HepG2 (cell line): ENCODE results near the gene MFSD6. TPM values are rescaled to one million over a fixed set of nuclear protein-coding genes. Genes with fewer than 3 reads are reported as not detected.

ENCODE experiments used
- ATAC-seq: fragments of 200-7000 bp; cut with Tn5 transposase; 3 replicates; pipeline ENCODE4 v1.9.1; 2020; ENCODE audit warnings: mild to moderate bottlenecking, moderate library complexity
- BruUV-seq: library from RNA; stranded (reverse); fragments of 400-500 nt; replicated peaks from 2 replicates; lab custom pipeline; 2021; lab: Mats Ljungman, UMichigan
- CTCF ChIA-PET: fragments of 300-600 bp; formaldehyde crosslinking; extraction: SDS; loops from one replicate; lab custom pipeline; 2021; ENCODE audit warnings: low total read pairs, inconsistent platforms, low intra/inter-chr PET ratio; lab: Yijun Ruan, JAX
- POLR2A ChIA-PET: fragments of 350-600 bp; sonication (Branson Sonifier 250); formaldehyde crosslinking; loops from one replicate; lab custom pipeline; 2020; ENCODE audit warnings: antibody characterized with exemption, inconsistent platforms; lab: Yijun Ruan, JAX
- DNase-seq: peaks from one replicate; pipeline ENCODE4 v3.0.0-alpha.2; 2015; ENCODE audit warnings: low spot score
- FAIRE-seq: peaks from 3 replicates; lab custom pipeline; 2011; peaks lifted over from hg19 to GRCh38; lab: Jason Lieb, UNC
- H2AFZ ChIP-seq: one replicate; pipeline ENCODE4 v1.6.1; 2011; ENCODE audit warnings: low read length, inconsistent platforms
- H3K27ac ChIP-seq: fragments of 300-600 bp; 3 replicates; pipeline ENCODE4 v1.8.0; 2011; ENCODE audit warnings: mixed run types, mild to moderate bottlenecking, mixed read lengths, low read length, inconsistent platforms; ENCODE audit not compliant: insufficient read depth; ENCODE audit errors: extremely low read length
- H3K27me3 ChIP-seq, 2 experiments: fragments of 200-600 bp in 1 of 2; 2 replicates in 1 of 2; 3 replicates in 1 of 2; pipeline versions ENCODE4 v1.6.0 to v1.8.0; 2011; ENCODE audit warnings: low read length in 2 of 2, mild to moderate bottlenecking in 2 of 2, moderate library complexity in 2 of 2, inconsistent platforms in 1 of 2; ENCODE audit not compliant: insufficient read depth in 2 of 2, control insufficient read depth in 1 of 2
- H3K36me3 ChIP-seq, 2 experiments: fragments of 200-600 bp in 1 of 2; replicated peaks in 1 of 2; 2 replicates in 1 of 2; 3 replicates in 1 of 2; pipeline versions ENCODE4 v1.5.1 to v1.8.0; 2011; ENCODE audit warnings: low read length in 2 of 2, inconsistent platforms in 1 of 2; ENCODE audit not compliant: insufficient read depth in 2 of 2, control insufficient read depth in 1 of 2
- H3K4me1 ChIP-seq: 2 replicates; pipeline ENCODE4 v1.5.1; 2012; ENCODE audit warnings: low read length, inconsistent platforms; ENCODE audit not compliant: insufficient read depth
- H3K4me2 ChIP-seq: 2 replicates; pipeline ENCODE4 v1.6.0; 2011; ENCODE audit warnings: low read depth, low read length, inconsistent platforms
- H3K4me3 ChIP-seq, 3 experiments: fragments of 200-600 bp in 1 of 3; sonication (generic), shearing (Covaris generic) in 1 of 3; replicated peaks in 1 of 3; 2 replicates each; pipeline ENCODE4 v1.5.1; 2011 to 2016; ENCODE audit warnings: low read length in 3 of 3, inconsistent platforms in 2 of 3, low read depth in 2 of 3, mild to moderate bottlenecking in 2 of 3, control low read depth in 1 of 3, mixed read lengths in 1 of 3; ENCODE audit not compliant: insufficient read depth in 1 of 3
- H3K79me2 ChIP-seq: one replicate; pipeline ENCODE4 v1.6.1; 2011; ENCODE audit warnings: low read length, inconsistent platforms; ENCODE audit not compliant: insufficient read depth
- H3K9ac ChIP-seq: 2 replicates; pipeline ENCODE4 v1.6.0; 2011; ENCODE audit warnings: mild to moderate bottlenecking, low read depth, low read length, inconsistent platforms; ENCODE audit not compliant: insufficient read depth
- H3K9me3 ChIP-seq: 2 replicates; pipeline ENCODE4 v1.5.1; 2012; ENCODE audit warnings: mild to moderate bottlenecking, low read length
- H4K20me1 ChIP-seq: 2 replicates; pipeline ENCODE4 v1.6.0; 2011; ENCODE audit warnings: inconsistent platforms, mild to moderate bottlenecking, low read length, moderate library complexity; ENCODE audit not compliant: insufficient read depth
- CCDC6 ChIP-seq: sonication (generic); formaldehyde crosslinking; IDR thresholded peaks from 2 replicates; pipeline ENCODE4 v1.8.1; 2022; ENCODE audit warnings: mild to moderate bottlenecking, missing genetic modification reagents, moderate library complexity
- ELF3 ChIP-seq: IDR thresholded peaks from 2 replicates; pipeline ENCODE4 v1.6.1; 2016; ENCODE audit warnings: missing genetic modification reagents, missing compliant biosample characterization
- EZH2 ChIP-seq: conservative IDR thresholded peaks from 2 replicates; pipeline ENCODE4 v1.6.1; 2012; ENCODE audit warnings: mild to moderate bottlenecking, low read depth, low read length, moderate library complexity
- ISX ChIP-seq: sonication (generic); formaldehyde crosslinking; conservative IDR thresholded peaks from 2 replicates; pipeline ENCODE4 v1.5.0; 2020; ENCODE audit warnings: missing genetic modification reagents
- LCORL ChIP-seq, 2 experiments: fragments of 450-650 bp in 1 of 2; sonication (generic) in 1 of 2; formaldehyde crosslinking in 1 of 2; IDR thresholded peaks; 2 replicates each; pipeline versions ENCODE4 v1.5.0 to v1.6.1; 2017 to 2020; ENCODE audit warnings: antibody characterized with exemption in 1 of 2, missing genetic modification reagents in 1 of 2
- PAX8 ChIP-seq: sonication (generic); formaldehyde crosslinking; IDR thresholded peaks from 2 replicates; pipeline ENCODE4 v1.8.0; 2022; ENCODE audit warnings: mild to moderate bottlenecking, missing genetic modification reagents, borderline replicate concordance
- PLRG1 ChIP-seq: fragments of 450-650 bp; conservative IDR thresholded peaks from 2 replicates; pipeline ENCODE4 v1.6.1; 2016
- ZIK1 ChIP-seq: sonication (generic); formaldehyde crosslinking; IDR thresholded peaks from 2 replicates; pipeline ENCODE4 v1.5.0; 2020; ENCODE audit warnings: mild to moderate bottlenecking, low read depth, missing genetic modification reagents, borderline replicate concordance
- ZNF264 ChIP-seq: sonication (generic); formaldehyde crosslinking; IDR thresholded peaks from 2 replicates; pipeline ENCODE4 v1.4.0; 2020; ENCODE audit warnings: missing genetic modification reagents
- in situ Hi-C: cut with HindIII; loops from 2 replicates; pipeline ENCODE4 v1.10.0; 2017; ENCODE audit warnings: low pct_unique_long_range_greater_than_20kb; ENCODE audit not compliant: extremely low pct_ligation_motif_present
- intact Hi-C: fragments of 100-400 bp; cut with micrococcal nuclease; formaldehyde crosslinking; loops from one replicate; pipeline ENCODE4 v1.10.0; 2022; ENCODE audit not compliant: unreplicated experiment
- polyA plus RNA-seq, 8 experiments: library from polyadenylated mRNA; depleted of rRNA in 3 of 8; stranded (reverse) in 7 of 8; unstranded in 1 of 8; fragments of >200 nt; fragmentation: Illumina TruSeq in 4 of 8; extraction: Trizol in 4 of 8; gene quantifications; 2 replicates each; pipeline versions ENCODE4 v1.2.1 to v1.2.3, GENCODE V29; 2011 to 2016; ENCODE audit warnings: low read depth in 4 of 8, missing spikeins in 1 of 8, mixed read lengths in 1 of 8; ENCODE audit not compliant: insufficient read depth in 1 of 8
- total RNA-seq, 5 experiments: library from RNA; depleted of rRNA; stranded (reverse); fragments of >200 nt; fragmentation: Illumina TruSeq; extraction: Trizol; gene quantifications; 2 replicates each; pipeline ENCODE4 v1.2.3, GENCODE V29; 2016; ENCODE audit warnings: low read depth in 1 of 5
- TF ChIP-seq, protein P1 (sequence below): sonication (generic); formaldehyde crosslinking; IDR thresholded peaks from 2 replicates; pipeline ENCODE4 v1.5.0; 2020; ENCODE audit warnings: missing genetic modification reagents
- TF ChIP-seq, protein P2 (sequence below): sonication (generic); formaldehyde crosslinking; IDR thresholded peaks from 2 replicates; pipeline ENCODE4 v1.5.0; 2020; ENCODE audit warnings: missing genetic modification reagents

MFSD6 gene
- total and polyA plus RNA-seq, 2 of the 13 experiments (the other 11 are each of a cell fraction or from before 2014, with no cell fraction given): 0.92 to 1.4 TPM

- H3K27ac ChIP-seq: no peak overlapping the region
- ATAC-seq: no peak
- no peaks in the 10 kb centered on the region for H3K79me2 ChIP-seq
- no peak overlapping the region for H3K4me2 ChIP-seq
- H3K36me3 ChIP-seq: no peaks in the 10 kb centered on the region
- no peak for DNase-seq
- no peak overlapping the region for H3K4me3 ChIP-seq
- no peaks in the 10 kb centered on the region for H4K20me1 ChIP-seq
- H3K27me3 ChIP-seq: no peaks in the 10 kb centered on the region
- no peaks in the 10 kb centered on the region for H3K9me3 ChIP-seq
- H3K4me1 ChIP-seq: no peaks in the 10 kb centered on the region
- H3K9ac ChIP-seq: no peak overlapping the region
- FAIRE-seq: no peak
- ChIA-PET POLR2A (no interaction called here), CTCF (no interaction called here)
- no peak for TF ChIP-seq EZH2
- no peak for TF ChIP-seq CCDC6 (CRISPR knock-in tag)
- TF ChIP-seq, protein P1, sequence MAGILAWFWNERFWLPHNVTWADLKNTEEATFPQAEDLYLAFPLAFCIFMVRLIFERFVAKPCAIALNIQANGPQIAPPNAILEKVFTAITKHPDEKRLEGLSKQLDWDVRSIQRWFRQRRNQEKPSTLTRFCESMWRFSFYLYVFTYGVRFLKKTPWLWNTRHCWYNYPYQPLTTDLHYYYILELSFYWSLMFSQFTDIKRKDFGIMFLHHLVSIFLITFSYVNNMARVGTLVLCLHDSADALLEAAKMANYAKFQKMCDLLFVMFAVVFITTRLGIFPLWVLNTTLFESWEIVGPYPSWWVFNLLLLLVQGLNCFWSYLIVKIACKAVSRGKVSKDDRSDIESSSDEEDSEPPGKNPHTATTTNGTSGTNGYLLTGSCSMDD (CRISPR knock-in tag): no peak
- TF ChIP-seq ELF3 (CRISPR knock-in tag): no peak
- TF ChIP-seq ISX (CRISPR knock-in tag): no peak
- TF ChIP-seq PAX8 (CRISPR knock-in tag): no peak
- TF ChIP-seq ZNF264 (CRISPR knock-in tag): no peak
- no peak for TF ChIP-seq LCORL (IDR thresholded peaks at IDR 0.05)
- no peak for TF ChIP-seq LCORL (CRISPR knock-in tag; IDR thresholded peaks at IDR 0.05)
- no peak for TF ChIP-seq PLRG1
- TF ChIP-seq, protein P2, sequence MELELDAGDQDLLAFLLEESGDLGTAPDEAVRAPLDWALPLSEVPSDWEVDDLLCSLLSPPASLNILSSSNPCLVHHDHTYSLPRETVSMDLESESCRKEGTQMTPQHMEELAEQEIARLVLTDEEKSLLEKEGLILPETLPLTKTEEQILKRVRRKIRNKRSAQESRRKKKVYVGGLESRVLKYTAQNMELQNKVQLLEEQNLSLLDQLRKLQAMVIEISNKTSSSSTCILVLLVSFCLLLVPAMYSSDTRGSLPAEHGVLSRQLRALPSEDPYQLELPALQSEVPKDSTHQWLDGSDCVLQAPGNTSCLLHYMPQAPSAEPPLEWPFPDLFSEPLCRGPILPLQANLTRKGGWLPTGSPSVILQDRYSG (CRISPR knock-in tag): no peak
- no peak for TF ChIP-seq ZIK1
- no TSS peak for BruUV-seq
- H2AFZ ChIP-seq: no peak overlapping the region
- intact Hi-C loops: no loop called here
- in situ Hi-C loops: no loop called here
Measured at GRCh38 chr2:190447766-190448165, 39.6 kb downstream of the MFSD6 start.
